Activated T-helper 1 cell treated with anti-CD3 and anti-CD28 coated beads, Interleukin-12 subunit alpha, Interleukin-12 subunit beta, Interleukin-2, Interleukin-4 antibody, amounts not matched to agents 30 ng/mL and 10 ng/mL and 1 ng/mL, durations not matched to agents 14 hours and 24 hours and 36 hours (primary cell): ENCODE measurements around the gene NCAPH2. TPM values are rescaled to one million over a fixed set of nuclear protein-coding genes. Genes with fewer than 3 reads are reported as not detected.

ENCODE experiments used
- DNase-seq: peaks from one replicate; pipeline ENCODE4 v3.0.0; 2021; ENCODE audit warnings: low spot score
- H3K27ac Mint-ChIP-seq: one replicate; pipeline ENCODE4 v1.8.0; 2021; ENCODE audit warnings: mild to moderate bottlenecking, mixed read lengths
- H3K27me3 Mint-ChIP-seq: one replicate; pipeline ENCODE4 v1.8.0; 2022; ENCODE audit warnings: mild to moderate bottlenecking, moderate library complexity, mixed read lengths; ENCODE audit not compliant: insufficient read depth
- H3K36me3 Mint-ChIP-seq: one replicate; pipeline ENCODE4 v1.8.0; 2021; ENCODE audit warnings: low read depth, mixed read lengths
- H3K4me1 Mint-ChIP-seq: one replicate; pipeline ENCODE4 v1.8.0; 2021; ENCODE audit warnings: low read depth, mixed read lengths
- H3K4me3 Mint-ChIP-seq: one replicate; pipeline ENCODE4 v1.8.0; 2021; ENCODE audit warnings: mild to moderate bottlenecking, moderate library complexity, mixed read lengths
- H3K9me3 Mint-ChIP-seq: one replicate; pipeline ENCODE4 v1.8.0; 2021; ENCODE audit warnings: mixed read lengths
- intact Hi-C: fragments of 100-400 bp; cut with micrococcal nuclease; formaldehyde crosslinking; loops from one replicate; pipeline ENCODE4 v1.15.1; 2024
- total RNA-seq: library from RNA; stranded (reverse); gene quantifications from 2 replicates; pipeline ENCODE4 v1.2.3, GENCODE V29; 2022

Gene NCAPH2
- total RNA-seq, 1 donor from 2014 or later = 133 TPM

DNA sequence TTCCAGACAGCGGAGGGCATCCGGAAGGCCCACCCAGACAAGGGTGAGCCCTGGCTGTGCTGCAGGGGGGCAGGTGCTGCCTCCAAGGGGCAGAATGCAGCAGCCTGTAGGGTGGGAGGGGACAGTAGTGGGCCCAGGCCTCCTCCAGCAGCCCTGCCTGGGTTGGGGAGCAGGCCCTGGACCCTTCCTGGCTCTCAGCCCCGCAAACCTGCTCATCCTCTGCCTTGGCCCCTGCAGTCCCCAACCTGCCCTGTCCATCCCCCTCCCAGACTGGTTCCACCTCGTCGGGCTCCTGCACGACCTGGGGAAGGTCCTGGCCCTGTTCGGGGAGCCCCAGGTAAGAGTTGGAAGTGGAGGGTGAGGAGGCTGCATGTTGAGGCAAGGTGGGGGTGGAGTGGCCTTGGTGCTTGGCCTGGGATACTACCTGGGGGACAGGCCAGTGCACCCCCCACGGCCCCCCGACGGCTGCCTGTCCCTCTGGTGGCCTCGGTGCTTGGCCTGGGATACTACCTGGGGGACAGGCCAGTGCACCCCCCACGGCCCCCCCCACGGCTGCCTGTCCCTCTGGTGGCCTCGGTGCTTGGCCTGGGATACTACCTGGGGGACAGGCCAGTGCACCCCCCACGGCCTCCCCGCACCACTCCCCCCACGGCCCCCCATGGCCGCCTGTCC, 19.9 kb upstream of the NCAPH2 start:
- no peaks in the 10 kb centered on the region for H3K36me3 Mint-ChIP-seq
- no peak overlapping the region for H3K4me3 Mint-ChIP-seq
- peaks cover 5% of the 10 kb centered on the region for H3K27me3 Mint-ChIP-seq
- H3K9me3 Mint-ChIP-seq = no peaks in the 10 kb centered on the region
- H3K27ac Mint-ChIP-seq = no peak overlapping the region
- peaks cover 7% of the 10 kb centered on the region for H3K4me1 Mint-ChIP-seq
- intact Hi-C loops = no loop called here
- DNase-seq = no peak

DNA sequence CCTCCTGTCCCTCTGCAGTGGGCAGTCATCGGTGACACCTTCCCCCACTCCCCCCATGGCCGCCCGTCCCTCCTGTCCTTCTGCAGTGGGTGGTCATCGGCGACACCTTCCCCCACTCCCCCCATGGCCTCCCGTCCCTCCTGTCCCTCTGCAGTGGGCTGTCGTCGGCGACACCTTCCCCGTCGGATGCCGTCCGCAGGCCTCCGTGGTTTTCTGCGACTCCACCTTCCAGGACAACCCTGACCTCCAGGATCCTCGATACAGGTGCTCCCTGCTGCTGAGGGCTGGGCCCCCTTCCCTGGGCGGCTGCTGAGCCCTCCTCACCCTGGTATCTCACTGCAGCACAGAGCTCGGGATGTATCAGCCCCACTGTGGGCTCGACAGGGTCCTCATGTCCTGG, 19.1 kb upstream of the NCAPH2 start:
- H3K27ac Mint-ChIP-seq = no peak overlapping the region
- intact Hi-C loops = no loop called here
- H3K36me3 Mint-ChIP-seq = no peaks in the 10 kb centered on the region
- no peaks in the 10 kb centered on the region for H3K9me3 Mint-ChIP-seq
- peaks cover 6% of the 10 kb centered on the region for H3K27me3 Mint-ChIP-seq
- H3K4me3 Mint-ChIP-seq = no peak overlapping the region
- peaks cover 7% of the 10 kb centered on the region for H3K4me1 Mint-ChIP-seq
- no peak for DNase-seq

DNA sequence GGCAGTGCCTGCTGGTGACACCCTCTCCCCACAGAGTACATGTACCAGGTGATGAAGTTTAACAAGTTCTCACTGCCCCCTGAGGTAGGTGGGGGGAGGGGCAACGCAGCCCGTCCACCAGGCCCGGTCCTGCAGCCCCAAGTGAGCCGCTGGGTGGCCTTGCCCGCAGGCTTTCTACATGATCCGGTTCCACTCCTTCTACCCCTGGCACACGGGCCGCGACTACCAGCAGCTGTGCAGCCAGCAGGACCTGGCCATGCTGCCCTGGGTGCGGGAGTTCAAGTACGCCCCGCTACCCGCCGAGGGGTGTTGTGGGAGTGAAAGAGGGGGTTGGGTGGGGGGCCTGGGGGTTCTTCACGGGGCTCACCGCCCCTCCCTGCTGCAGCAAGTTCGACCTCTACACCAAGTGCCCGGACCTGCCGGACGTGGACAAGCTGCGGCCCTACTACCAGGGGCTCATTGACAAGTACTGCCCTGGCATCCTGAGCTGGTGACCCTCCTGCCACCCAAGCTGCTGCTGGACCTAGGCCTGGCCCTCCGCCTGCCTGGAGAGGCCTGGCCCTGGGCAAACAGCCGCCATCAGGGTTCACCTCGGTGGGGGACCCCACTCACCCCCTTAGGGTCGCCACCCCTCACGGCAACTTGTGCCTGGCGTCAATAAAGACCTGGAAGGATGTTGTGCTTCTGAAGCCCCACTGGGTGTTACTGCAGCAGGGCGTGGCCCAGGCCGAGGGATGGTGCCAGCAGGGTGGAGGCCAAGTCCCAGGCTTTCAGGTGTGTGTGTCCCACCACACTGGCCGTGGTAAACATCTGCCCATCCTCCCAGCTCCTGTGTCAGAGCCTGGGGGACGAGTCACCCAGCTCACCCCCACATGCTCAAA, 18.4 kb upstream of the NCAPH2 start:
- no peak overlapping the region for H3K4me3 Mint-ChIP-seq
- intact Hi-C loops = no loop called here
- H3K9me3 Mint-ChIP-seq = no peaks in the 10 kb centered on the region
- H3K36me3 Mint-ChIP-seq = no peaks in the 10 kb centered on the region
- peaks cover 6% of the 10 kb centered on the region for H3K27me3 Mint-ChIP-seq
- no peak overlapping the region for H3K27ac Mint-ChIP-seq
- no peak for DNase-seq
- peaks cover 7% of the 10 kb centered on the region for H3K4me1 Mint-ChIP-seq

DNA sequence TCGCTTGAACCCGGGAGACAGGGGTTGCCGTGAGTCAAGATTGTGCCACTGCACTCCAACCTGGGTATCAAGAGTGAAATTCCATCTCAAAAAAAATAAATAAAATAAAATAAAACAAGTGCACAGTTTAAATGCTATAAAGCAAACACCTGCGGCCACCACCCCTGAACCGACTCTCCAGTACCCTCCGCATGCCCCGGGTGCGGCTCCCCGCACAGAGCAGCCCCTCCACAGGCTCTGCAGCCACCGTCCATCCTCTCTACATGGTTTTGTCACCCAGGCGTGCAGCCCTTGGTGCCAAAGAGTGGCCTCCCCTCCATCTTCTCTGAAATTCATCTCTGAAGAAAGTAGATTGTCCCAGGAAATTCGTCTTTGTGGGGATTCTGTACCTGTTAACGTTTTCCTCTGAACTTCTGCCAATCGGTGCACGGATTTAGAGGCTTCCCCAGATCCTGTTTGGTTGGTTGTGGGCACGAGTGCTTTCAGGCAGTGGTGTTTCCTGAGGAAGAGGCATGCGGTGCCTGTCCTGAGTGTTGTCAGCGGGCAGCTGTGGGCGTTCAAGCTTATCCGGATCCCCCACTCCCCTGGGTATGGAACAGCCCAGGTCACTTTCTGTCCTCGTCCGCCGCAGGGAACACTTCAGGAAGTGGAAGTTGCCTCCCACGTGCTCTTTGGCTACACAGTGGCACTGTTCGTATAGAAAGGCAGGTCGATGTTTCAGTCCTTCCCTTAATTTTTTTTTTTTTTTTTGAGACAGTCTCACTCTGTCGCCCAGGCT, 17.3 kb upstream of the NCAPH2 start:
- H3K9me3 Mint-ChIP-seq = no peaks in the 10 kb centered on the region
- peaks cover 8% of the 10 kb centered on the region for H3K27me3 Mint-ChIP-seq
- no peaks in the 10 kb centered on the region for H3K36me3 Mint-ChIP-seq
- intact Hi-C loops = no loop called here
- DNase-seq = no peak
- no peak overlapping the region for H3K4me3 Mint-ChIP-seq
- peak overlapping the region; percentile 49 for H3K27ac Mint-ChIP-seq
- H3K4me1 Mint-ChIP-seq = peaks cover 7% of the 10 kb centered on the region

DNA sequence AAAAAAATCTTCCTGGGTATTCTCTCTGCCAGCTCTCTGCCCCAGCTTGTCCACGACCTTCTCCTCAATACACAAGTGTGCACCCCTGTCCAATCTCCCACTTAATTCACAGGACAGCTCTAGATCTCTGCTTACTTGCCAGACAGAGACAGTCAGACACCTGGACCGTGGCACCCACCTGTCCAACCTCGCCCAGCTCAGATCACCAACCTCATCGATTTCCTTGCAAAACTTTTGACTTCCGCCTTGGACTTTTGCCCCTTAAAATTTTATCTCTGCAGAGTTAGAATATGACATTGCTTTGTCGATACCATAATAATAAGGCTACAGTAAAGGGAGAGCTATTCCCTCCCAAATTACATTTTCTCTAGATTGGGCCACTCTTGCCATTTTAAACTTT, 10.9 kb upstream of the NCAPH2 start:
- Mint-ChIP-seq H3K4me3 (no peak overlapping the region), H3K27me3 (peaks cover 13% of the 10 kb centered on the region), H3K27ac (no peak overlapping the region), H3K9me3 (no peaks in the 10 kb centered on the region), H3K36me3 (no peaks in the 10 kb centered on the region), H3K4me1 (peaks cover 10% of the 10 kb centered on the region)
- DNase-seq = no peak
- intact Hi-C loops = loop anchor here (5.0 kb wide), 1 partner anchor 255 kb away; no protein-coding TSS in a partner anchor

DNA sequence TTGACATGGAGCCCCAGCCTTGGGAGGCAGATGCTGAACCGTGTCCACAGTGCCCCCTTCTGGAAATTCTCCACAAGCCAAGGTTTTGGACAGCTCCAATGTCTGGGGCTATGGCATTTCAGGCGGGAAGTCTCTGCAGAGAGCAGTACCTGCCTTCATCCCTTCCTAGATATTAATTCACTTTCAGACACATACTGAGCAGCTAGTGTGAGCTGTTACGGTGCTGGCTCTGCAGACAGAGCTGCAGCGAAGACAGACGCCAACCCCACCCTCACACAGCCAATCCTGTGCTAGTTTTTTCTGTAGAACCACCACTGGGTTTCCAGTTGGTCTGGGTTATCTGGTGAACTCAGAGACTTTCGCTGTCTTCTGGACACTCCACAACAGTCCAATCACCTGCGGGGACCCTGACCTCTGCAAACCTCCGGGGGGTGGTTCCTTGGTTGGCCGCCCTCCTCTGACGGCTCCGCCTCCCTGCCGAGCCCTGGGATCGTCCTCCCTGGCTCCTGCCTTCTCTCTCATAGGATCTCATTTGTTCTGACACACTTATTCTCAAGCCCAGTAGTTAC, 9.6 kb upstream of the NCAPH2 start:
- Mint-ChIP-seq H3K4me1 (peaks cover 10% of the 10 kb centered on the region), H3K9me3 (no peaks in the 10 kb centered on the region), H3K4me3 (no peak overlapping the region), H3K27ac (no peak overlapping the region), H3K36me3 (no peaks in the 10 kb centered on the region), H3K27me3 (peaks cover 10% of the 10 kb centered on the region)
- DNase-seq = peak; percentile 61
- intact Hi-C loops = loop anchor here (2.0 to 5.0 kb wide), 3 partner anchors 42 to 350 kb away; no protein-coding TSS in a partner anchor

DNA sequence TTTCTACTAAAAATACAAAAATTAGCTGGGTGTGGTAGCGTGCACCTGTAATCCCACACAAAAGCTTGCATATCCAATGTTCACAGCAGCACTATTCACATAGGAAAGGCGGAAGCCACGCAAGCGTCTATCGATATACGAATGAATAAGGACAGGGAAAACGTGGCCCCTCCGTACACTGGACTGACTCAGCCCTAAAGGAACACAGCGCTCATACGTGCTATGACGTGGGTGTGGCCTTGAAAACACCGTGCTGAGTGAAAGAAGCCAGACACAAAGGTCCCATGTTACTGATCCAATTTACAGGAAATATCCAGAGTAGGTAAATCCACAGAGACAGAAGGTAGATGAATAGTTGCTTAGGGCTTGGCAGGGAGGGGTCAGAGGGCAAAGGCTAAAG, 7.6 kb upstream of the NCAPH2 start:
- no peak for DNase-seq
- intact Hi-C loops = no loop called here
- peaks cover 7% of the 10 kb centered on the region for H3K27me3 Mint-ChIP-seq
- no peaks in the 10 kb centered on the region for H3K36me3 Mint-ChIP-seq
- H3K4me1 Mint-ChIP-seq = peaks cover 10% of the 10 kb centered on the region
- H3K9me3 Mint-ChIP-seq = no peaks in the 10 kb centered on the region
- H3K27ac Mint-ChIP-seq = no peak overlapping the region
- H3K4me3 Mint-ChIP-seq = no peak overlapping the region

DNA sequence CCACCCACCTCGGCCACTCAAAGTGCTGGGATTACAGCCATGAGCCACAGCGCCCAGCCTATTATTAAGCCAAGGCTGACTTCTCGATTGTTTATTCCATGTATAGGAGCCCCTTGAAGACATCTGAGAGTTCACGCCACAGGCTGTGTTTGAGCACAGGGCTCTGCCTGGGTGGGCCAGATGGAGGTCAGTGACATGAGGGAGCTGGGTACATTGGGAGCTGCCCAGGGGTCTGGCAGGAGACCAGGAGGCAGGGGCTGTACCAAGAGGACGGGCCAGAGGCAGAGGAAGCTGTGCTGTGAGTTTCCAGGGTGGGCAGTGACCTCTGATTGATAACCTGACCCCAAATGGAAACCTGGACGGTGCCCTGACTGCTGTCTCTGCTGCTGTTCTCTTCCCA, 5.9 kb upstream of the NCAPH2 start:
- Mint-ChIP-seq H3K9me3 (no peaks in the 10 kb centered on the region), H3K4me3 (no peak overlapping the region), H3K27me3 (peaks cover 5% of the 10 kb centered on the region), H3K36me3 (peaks cover 4% of the 10 kb centered on the region), H3K4me1 (peaks cover 10% of the 10 kb centered on the region), H3K27ac (no peak overlapping the region)
- intact Hi-C loops = no loop called here
- DNase-seq = no peak

DNA sequence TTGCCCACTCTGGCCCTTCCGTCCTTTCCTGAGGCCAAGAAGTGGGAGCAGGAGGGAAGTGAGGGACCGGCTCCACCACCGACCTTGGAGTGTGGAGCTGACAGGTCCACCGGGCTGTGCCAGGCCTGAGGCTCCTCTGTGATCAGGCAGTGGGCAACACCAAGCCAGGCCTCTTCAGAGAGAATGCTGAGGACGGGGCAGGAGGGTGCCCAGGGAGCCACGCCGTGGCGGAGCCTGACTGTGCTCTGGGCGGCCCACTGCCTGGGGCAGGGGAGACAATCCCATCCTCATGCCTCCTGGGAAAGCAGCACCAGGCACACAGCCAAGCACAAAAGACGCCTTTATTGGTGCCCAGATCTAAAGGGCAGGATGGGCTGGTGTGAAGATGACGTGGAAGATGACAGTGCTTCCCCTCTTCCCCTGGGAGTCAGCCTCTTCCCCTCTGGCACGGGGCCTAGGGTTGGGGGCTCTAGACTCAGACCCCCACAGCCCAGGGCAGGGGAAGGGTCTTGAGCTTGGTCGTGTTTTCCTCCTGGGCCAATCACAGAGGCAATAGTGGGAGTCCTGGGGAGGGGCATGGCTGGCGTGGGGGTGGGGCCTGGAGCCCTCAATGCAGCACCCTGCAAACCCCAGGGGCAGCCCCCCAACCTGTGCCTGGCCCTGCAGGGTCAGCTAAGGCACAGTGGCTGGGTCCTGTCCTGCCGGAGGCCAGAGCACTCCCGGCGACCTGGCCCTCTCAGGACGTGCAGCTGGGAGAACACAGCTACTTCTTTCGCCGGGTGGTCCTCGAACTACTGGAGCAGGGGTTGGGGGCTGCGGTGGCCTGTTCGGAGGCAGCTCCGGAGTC, 5.2 kb upstream of the NCAPH2 start:
- Mint-ChIP-seq H3K9me3 (no peaks in the 10 kb centered on the region), H3K27ac (no peak overlapping the region), H3K27me3 (peaks cover 3% of the 10 kb centered on the region), H3K36me3 (peaks cover 4% of the 10 kb centered on the region), H3K4me3 (no peak overlapping the region), H3K4me1 (peaks cover 10% of the 10 kb centered on the region)
- intact Hi-C loops = no loop called here
- no peak for DNase-seq

DNA sequence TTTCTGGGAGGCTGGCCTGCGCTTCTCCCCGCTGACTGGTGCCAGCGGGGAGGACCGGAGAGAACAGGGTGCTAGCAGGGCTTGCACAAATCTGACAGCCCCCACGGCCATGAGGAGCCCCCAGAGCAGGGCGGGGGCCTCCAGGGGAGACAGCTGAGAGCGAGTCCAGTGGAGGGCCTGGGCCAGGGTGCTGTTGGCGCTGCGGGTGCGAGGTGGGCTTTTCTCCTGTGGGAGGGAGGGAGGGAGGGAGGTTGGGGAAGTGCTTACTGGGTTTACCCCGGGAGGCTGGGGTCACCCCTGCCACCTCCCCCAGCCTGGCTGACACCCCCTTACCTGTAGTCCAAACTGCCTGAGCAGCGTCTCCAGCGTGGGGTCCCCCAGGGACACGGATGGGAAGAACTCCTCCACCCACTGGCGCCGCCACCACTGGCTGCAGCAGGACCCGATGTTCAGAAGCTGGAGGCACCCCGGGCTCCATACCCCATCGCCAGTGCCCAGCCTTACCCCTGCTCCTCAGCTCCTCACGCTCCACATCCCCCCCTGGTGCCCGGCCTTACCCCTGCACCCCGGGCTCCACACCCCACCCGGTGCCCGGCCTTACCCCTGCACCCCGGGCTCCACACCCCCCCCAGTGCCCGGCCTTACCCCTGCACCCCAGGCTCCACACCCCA, 4.4 kb upstream of the NCAPH2 start:
- no peak overlapping the region for H3K27ac Mint-ChIP-seq
- no peaks in the 10 kb centered on the region for H3K27me3 Mint-ChIP-seq
- intact Hi-C loops = no loop called here
- H3K36me3 Mint-ChIP-seq = peaks cover 4% of the 10 kb centered on the region
- H3K4me1 Mint-ChIP-seq = peaks cover 4% of the 10 kb centered on the region
- no peaks in the 10 kb centered on the region for H3K9me3 Mint-ChIP-seq
- no peak overlapping the region for H3K4me3 Mint-ChIP-seq
- no peak for DNase-seq

DNA sequence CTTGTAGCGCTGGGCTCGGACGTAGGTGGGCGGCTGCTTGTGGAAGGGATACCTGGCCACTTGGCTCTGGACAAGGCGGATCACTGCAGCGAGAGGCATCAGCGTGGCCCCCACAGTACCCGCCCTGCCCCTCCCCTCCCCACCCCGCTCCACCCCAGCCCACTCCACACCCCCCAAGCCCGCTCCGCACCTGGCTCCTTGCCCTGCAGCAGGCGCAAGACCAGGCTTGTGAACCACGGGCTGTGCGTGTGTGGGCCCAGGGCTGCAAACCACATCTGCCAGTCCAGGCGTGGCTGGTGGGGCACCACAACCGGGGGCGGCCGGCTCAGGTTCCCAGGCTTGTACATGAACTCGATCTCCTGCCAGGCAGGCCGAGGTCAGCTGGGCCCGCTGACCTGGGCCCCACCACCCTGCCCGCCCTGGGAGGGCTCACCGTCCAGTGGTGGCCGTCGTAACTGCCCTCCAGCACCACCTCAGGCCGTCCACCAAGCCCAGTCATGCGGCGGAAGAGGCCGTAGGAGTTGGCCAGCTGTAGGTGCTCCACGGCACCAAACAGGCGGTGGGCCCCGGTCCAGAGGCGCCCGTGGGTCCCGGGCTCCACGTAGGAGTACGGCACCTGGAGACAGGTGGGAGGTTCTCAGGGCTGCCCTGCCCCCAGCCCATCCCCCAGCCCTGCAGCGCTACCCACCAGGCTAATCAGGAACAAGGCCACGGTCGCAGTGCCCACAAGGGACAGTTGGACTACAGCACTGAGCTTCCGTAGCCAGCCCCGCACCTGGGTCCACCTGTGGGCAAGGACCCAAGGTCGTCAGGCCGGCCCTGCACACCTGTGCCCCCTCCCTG, 3.4 kb upstream of the NCAPH2 start:
- peaks cover 7% of the 10 kb centered on the region for H3K36me3 Mint-ChIP-seq
- peaks cover 11% of the 10 kb centered on the region for H3K4me1 Mint-ChIP-seq
- DNase-seq = no peak
- H3K9me3 Mint-ChIP-seq = no peaks in the 10 kb centered on the region
- peak overlapping the region; percentile 59 for H3K4me3 Mint-ChIP-seq
- intact Hi-C loops = no loop called here
- H3K27ac Mint-ChIP-seq = no peak overlapping the region
- H3K27me3 Mint-ChIP-seq = no peaks in the 10 kb centered on the region
